ENCODE results near the gene LYSMD2.

DNA sequence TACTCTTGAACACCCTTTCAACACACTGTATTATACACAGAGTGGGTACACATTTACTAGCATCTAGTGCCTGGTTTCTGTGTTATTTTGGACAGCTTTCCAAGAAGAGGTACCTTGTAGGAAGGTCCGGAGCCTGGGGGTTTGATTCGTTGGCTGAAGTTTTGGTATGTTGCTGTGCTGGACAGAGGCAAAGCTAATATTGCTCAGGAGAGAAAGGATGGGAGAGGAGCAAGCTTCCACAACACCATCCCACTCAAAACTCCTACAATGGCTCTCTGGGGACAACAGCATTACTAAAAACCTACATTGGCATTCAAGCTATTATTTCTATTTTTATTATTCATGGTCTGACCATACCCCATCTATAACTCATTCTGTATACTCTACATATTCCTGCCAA, 1.1 kb upstream of the LYSMD2 start:
- TF ChIP-seq, protein P1, sequence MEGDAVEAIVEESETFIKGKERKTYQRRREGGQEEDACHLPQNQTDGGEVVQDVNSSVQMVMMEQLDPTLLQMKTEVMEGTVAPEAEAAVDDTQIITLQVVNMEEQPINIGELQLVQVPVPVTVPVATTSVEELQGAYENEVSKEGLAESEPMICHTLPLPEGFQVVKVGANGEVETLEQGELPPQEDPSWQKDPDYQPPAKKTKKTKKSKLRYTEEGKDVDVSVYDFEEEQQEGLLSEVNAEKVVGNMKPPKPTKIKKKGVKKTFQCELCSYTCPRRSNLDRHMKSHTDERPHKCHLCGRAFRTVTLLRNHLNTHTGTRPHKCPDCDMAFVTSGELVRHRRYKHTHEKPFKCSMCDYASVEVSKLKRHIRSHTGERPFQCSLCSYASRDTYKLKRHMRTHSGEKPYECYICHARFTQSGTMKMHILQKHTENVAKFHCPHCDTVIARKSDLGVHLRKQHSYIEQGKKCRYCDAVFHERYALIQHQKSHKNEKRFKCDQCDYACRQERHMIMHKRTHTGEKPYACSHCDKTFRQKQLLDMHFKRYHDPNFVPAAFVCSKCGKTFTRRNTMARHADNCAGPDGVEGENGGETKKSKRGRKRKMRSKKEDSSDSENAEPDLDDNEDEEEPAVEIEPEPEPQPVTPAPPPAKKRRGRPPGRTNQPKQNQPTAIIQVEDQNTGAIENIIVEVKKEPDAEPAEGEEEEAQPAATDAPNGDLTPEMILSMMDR (conservative IDR thresholded peaks at IDR 0.05; ENCODE audit: low read depth in 2 of 2) = no peak
- no peak for TF ChIP-seq EZH2 (IDR thresholded peaks at IDR 0.05; ENCODE audit: low read depth, unreplicated experiment)
- TF ChIP-seq EZH2phosphoT487 (IDR thresholded peaks at IDR 0.05; ENCODE audit: unreplicated experiment) = no peak
- TF ChIP-seq POLR2AphosphoS5 (IDR thresholded peaks at IDR 0.05; ENCODE audit: low read depth) = no peak
- no peak for TF ChIP-seq STAT1 (IDR thresholded peaks at IDR 0.05; ENCODE audit: unreplicated experiment)
- no peak for TF ChIP-seq ZNF114 (CRISPR knock-in tag; IDR thresholded peaks at IDR 0.05)
- TF ChIP-seq, protein P2, sequence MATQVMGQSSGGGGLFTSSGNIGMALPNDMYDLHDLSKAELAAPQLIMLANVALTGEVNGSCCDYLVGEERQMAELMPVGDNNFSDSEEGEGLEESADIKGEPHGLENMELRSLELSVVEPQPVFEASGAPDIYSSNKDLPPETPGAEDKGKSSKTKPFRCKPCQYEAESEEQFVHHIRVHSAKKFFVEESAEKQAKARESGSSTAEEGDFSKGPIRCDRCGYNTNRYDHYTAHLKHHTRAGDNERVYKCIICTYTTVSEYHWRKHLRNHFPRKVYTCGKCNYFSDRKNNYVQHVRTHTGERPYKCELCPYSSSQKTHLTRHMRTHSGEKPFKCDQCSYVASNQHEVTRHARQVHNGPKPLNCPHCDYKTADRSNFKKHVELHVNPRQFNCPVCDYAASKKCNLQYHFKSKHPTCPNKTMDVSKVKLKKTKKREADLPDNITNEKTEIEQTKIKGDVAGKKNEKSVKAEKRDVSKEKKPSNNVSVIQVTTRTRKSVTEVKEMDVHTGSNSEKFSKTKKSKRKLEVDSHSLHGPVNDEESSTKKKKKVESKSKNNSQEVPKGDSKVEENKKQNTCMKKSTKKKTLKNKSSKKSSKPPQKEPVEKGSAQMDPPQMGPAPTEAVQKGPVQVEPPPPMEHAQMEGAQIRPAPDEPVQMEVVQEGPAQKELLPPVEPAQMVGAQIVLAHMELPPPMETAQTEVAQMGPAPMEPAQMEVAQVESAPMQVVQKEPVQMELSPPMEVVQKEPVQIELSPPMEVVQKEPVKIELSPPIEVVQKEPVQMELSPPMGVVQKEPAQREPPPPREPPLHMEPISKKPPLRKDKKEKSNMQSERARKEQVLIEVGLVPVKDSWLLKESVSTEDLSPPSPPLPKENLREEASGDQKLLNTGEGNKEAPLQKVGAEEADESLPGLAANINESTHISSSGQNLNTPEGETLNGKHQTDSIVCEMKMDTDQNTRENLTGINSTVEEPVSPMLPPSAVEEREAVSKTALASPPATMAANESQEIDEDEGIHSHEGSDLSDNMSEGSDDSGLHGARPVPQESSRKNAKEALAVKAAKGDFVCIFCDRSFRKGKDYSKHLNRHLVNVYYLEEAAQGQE (IDR thresholded peaks at IDR 0.05; ENCODE audit: unreplicated experiment) = peak; percentile 55
